Kidney (tissue), 22 donors: ENCODE results near the gene PTH2R. TPM values are rescaled to one million over a fixed set of nuclear protein-coding genes. Genes with fewer than 3 reads are reported as not detected.

Experiments
- DNase-seq, 5 donors: peaks; one replicate each; pipeline ENCODE4 v3.0.0-alpha.2; 2013 to 2020
- FAIRE-seq: peaks from 2 replicates; lab custom pipeline; 2012; peaks lifted over from hg19 to GRCh38; lab: Jason Lieb, UNC
- H3K27ac ChIP-seq, 2 donors: one replicate each; pipeline ENCODE4 v1.7.0; 2013; ENCODE audit warnings: low read depth in 2 of 2, low read length in 2 of 2, inconsistent platforms in 1 of 2
- H3K27me3 ChIP-seq: one replicate; pipeline ENCODE4 v1.7.1; 2013; ENCODE audit warnings: low read length, inconsistent platforms; ENCODE audit not compliant: control insufficient read depth, insufficient read depth
- H3K36me3 ChIP-seq, 3 donors: one replicate each; pipeline versions ENCODE4 v1.7.0 to v1.7.1; 2013; ENCODE audit warnings: low read length in 3 of 3, control low read depth in 1 of 3, inconsistent platforms in 1 of 3; ENCODE audit not compliant: insufficient read depth in 3 of 3, control insufficient read depth in 2 of 3
- H3K4me1 ChIP-seq, 3 donors: one replicate each; pipeline versions ENCODE4 v1.7.0 to v1.7.1; 2013; ENCODE audit warnings: low read length in 3 of 3, inconsistent platforms in 1 of 3, low read depth in 1 of 3; ENCODE audit not compliant: control insufficient read depth in 2 of 3, insufficient read depth in 2 of 3
- H3K4me3 ChIP-seq, 3 donors: one replicate each; pipeline versions ENCODE4 v1.7.0 to v1.8.1; 2013; ENCODE audit warnings: low read length in 3 of 3, control low read depth in 1 of 3, inconsistent platforms in 1 of 3
- H3K9ac ChIP-seq, 3 donors: one replicate each; pipeline versions ENCODE4 v1.7.0 to v1.7.1; 2013; ENCODE audit warnings: low read length in 3 of 3, control low read depth in 1 of 3, inconsistent platforms in 1 of 3
- H3K9me3 ChIP-seq, 3 donors: one replicate each; pipeline versions ENCODE4 v1.7.0 to v1.7.1; 2013; ENCODE audit warnings: low read length in 3 of 3, control low read depth in 1 of 3, inconsistent platforms in 1 of 3; ENCODE audit not compliant: control insufficient read depth in 2 of 3, insufficient read depth in 1 of 3
- intact Hi-C: fragments of 100-400 bp; cut with DNase I; formaldehyde crosslinking; loops from one replicate; pipeline ENCODE4 v1.11.1; 2022
- long read RNA-seq, 10 donors: library from polyadenylated mRNA in 1 of 10; unstranded in 1 of 10; transcript quantifications; one replicate each; pipeline ENCODE4 v2.0.0 and lab custom pipeline, GENCODE V29; 2021 to 2026
- polyA plus RNA-seq: library from polyadenylated mRNA; stranded (reverse); fragments of 350-450 nt; fragmentation: Illumina TruSeq; extraction: RNeasy Lipid Tissue Mini Kit (QIAGEN cat#74804); gene quantifications from one replicate; pipeline ENCODE4 v1.2.3, GENCODE V29; 2014; ENCODE audit warnings: low read depth, low replicate concordance; ENCODE audit not compliant: insufficient read depth
- total RNA-seq: library from RNA; stranded (reverse); fragmentation: NEBNext Ultra II Directional; extraction: Animal tissue kit (Norgen Biotek cat#: 25700); gene quantifications from one replicate; pipeline ENCODE4 v1.2.1, GENCODE V29; 2021
- TF ChIP-seq, protein P1 (sequence below): IDR thresholded peaks from 3 replicates; pipeline ENCODE4 v1.5.1; 2012; ENCODE audit warnings: mild to moderate bottlenecking, moderate library complexity, borderline replicate concordance; ENCODE audit not compliant: insufficient read depth; ENCODE audit errors: extremely low read depth
- donor health status: control.
- donor health status: control.
- donor health status: control.
- donor health status: control.
- donor health status: control.
- donor health status: DM: yes; HTN: yes; CAD: no.
- donor health status: Normal renal cell carcinoma (clear cell type).

PTH2R gene, protein sequence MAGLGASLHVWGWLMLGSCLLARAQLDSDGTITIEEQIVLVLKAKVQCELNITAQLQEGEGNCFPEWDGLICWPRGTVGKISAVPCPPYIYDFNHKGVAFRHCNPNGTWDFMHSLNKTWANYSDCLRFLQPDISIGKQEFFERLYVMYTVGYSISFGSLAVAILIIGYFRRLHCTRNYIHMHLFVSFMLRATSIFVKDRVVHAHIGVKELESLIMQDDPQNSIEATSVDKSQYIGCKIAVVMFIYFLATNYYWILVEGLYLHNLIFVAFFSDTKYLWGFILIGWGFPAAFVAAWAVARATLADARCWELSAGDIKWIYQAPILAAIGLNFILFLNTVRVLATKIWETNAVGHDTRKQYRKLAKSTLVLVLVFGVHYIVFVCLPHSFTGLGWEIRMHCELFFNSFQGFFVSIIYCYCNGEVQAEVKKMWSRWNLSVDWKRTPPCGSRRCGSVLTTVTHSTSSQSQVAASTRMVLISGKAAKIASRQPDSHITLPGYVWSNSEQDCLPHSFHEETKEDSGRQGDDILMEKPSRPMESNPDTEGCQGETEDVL
- total RNA-seq (54.8 TPM), polyA plus RNA-seq (11.0 TPM)
- long read RNA-seq, donor 1: 0 reads
- long read RNA-seq, donor 2: 0 reads
- long read RNA-seq, donor 3: 0 reads
- long read RNA-seq, donor 4: 0 reads
- long read RNA-seq, donor 5, partial matches to known transcripts: 0 of 1 reads
- long read RNA-seq, donor 5, other reads (novel, unspliced or antisense): 0 of 1 reads
- long read RNA-seq, donor 6: 0 reads
- long read RNA-seq, donor 7, partial matches to known transcripts: 22 of 54 reads
- long read RNA-seq, donor 7, other reads (novel, unspliced or antisense): 32 of 54 reads
- long read RNA-seq, donor 8: 0 reads
- long read RNA-seq, donor 9: 0 reads
- long read RNA-seq, donor 10, partial matches to known transcripts: 6 of 6 reads
- long read RNA-seq, donor 10, other reads (novel, unspliced or antisense): 0 of 6 reads

DNA sequence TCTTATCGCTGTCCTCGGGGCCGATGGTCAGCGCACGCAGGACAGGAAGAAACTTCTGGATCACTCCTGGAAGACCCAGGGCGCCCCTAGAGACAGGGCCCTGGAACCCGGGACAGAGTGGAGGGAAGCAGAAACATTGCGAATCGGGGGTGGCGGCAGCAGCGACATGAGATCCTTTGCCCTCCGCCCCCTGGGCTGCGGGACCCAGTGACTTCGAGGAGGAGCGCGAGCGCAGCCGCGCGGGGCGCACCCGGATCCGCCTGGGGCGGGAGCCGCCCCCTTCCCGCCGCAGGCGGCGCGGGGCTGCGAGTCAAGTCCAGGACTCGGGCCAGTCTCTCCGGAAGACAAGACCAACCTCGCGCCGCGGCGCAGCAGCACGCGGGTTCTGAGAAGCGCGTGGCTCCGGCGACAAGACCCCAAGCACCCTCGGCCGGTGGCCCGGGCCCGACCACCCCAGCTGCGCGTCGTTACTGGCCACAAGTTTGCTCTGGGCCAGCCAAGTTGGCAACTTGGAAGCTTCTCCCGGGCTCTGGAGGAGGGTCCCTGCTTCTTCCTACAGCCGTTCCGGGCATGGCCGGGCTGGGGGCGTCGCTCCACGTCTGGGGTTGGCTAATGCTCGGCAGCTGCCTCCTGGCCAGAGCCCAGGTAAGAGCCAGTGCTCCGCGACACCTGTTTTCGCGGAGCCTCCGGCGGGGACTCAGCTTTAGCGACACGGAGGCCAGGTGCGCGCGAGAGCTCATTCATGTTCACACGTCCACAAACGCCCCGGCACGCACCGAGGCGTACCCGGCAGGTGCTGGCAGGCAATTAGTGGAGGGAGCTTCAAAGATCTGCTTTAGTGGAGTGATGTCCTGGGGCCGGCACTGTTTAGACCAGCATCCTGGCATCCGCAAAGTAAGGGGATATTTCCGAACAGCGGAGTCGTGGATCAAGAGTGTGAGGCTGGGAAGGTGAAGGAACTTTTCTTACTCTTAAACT is at the start of gene PTH2R:
TSS of gene PTH2R (plus strand) at position 319 of the 978 bp plus-strand sequence. CDS start at position 571, 252 bp downstream.
- no peak within 1 kb of the TSS for H3K9ac ChIP-seq
- peaks cover 0 to 4% (median 0%) of the 10 kb centered on the region in 3 donors for H3K4me1 ChIP-seq
- DNase-seq: peak; percentile 41 to 73 (median 52)
- FAIRE-seq: no peak
- H3K27ac ChIP-seq: no peak within 1 kb of the TSS
- H3K36me3 ChIP-seq: no peaks in the 10 kb centered on the region
- no peaks in the 10 kb centered on the region for H3K9me3 ChIP-seq
- H3K27me3 ChIP-seq: peaks cover 7% of the 10 kb centered on the region
- intact Hi-C loops: no loop called here
- peak within 1 kb of the TSS in 2 of 3 donors; percentile 7 to 51 for H3K4me3 ChIP-seq
- TF ChIP-seq, protein P1, sequence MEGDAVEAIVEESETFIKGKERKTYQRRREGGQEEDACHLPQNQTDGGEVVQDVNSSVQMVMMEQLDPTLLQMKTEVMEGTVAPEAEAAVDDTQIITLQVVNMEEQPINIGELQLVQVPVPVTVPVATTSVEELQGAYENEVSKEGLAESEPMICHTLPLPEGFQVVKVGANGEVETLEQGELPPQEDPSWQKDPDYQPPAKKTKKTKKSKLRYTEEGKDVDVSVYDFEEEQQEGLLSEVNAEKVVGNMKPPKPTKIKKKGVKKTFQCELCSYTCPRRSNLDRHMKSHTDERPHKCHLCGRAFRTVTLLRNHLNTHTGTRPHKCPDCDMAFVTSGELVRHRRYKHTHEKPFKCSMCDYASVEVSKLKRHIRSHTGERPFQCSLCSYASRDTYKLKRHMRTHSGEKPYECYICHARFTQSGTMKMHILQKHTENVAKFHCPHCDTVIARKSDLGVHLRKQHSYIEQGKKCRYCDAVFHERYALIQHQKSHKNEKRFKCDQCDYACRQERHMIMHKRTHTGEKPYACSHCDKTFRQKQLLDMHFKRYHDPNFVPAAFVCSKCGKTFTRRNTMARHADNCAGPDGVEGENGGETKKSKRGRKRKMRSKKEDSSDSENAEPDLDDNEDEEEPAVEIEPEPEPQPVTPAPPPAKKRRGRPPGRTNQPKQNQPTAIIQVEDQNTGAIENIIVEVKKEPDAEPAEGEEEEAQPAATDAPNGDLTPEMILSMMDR: no peak

DNA sequence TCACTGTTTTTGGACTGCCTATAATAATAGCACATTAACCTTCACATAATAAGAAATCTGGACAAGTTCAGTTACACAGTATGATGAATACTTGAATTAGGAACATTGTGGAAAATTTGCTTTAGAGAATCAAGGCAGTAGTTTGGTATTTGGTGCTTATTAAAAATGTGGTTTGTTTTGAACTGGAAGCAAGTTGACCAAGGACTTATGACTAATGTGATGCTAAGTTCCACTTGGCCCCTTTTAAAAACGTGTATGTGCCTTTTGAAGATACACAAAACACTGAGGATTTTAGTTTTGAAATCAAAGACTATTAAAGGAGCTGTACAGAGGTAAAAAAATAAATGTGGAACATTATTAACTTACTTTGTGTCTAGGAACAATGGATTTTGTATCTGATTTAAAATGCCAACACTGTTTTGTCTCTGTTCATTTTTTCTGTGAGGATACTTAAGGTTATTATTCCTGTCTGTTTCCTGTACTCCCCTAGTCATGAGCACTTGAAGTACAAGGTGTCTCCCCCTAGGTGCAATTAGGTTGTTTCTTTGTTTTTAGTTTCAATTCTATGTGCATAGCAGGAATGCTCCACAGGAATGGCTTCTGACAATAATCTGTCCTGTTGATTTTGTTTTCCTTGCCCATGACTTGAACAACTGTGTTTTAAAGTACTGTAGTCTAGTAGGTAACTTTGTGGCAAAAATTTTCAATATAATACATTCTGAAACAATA is 49.6 kb upstream of the PTH2R start:
- Histone ChIP-seq H3K9ac (no peak overlapping the region), H3K27me3 (no peaks in the 10 kb centered on the region), H3K27ac (no peak overlapping the region), H3K4me3 (no peak overlapping the region), H3K36me3 (peaks cover 2 to 30% (median 8%) of the 10 kb centered on the region in 3 donors), H3K4me1 (no peaks in the 10 kb centered on the region), H3K9me3 (no peaks in the 10 kb centered on the region)
- DNase-seq (no peak), FAIRE-seq (no peak)
- intact Hi-C loops: no loop called here
- TF ChIP-seq, protein P1: no peak
